8988T (cell line): ENCODE results near the gene CEP55.

ENCODE experiments used
- DNase-seq: peaks from one replicate; pipeline ENCODE4 v3.0.0; 2011

Gene CEP55

DNA sequence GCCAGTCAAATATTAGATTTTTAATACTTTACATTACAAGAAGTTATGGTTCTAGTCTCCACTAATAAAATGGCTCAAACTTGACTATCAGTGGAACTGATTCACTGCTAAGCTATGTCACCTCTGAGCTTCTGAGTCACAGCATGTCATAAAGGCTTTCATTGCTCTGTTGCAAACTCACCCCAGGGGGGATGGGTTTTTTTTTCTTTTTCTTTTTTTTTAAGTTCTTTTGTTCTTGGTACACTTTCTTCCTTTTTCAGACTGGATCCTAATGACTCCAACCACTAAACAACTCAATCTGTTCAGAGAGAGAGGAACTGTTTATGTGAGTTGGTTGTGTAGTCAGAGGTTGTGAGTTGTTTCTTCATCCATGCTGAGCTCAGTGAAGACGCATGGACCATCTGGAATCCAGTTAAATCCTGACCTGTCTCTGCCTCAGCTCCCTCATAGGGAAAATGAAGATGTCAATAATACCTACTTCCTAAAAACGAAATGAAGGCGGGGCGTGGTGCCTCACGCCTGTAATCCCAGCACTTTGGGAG, 25.2 kb upstream of the CEP55 start:
- peak; percentile 29 for DNase-seq

DNA sequence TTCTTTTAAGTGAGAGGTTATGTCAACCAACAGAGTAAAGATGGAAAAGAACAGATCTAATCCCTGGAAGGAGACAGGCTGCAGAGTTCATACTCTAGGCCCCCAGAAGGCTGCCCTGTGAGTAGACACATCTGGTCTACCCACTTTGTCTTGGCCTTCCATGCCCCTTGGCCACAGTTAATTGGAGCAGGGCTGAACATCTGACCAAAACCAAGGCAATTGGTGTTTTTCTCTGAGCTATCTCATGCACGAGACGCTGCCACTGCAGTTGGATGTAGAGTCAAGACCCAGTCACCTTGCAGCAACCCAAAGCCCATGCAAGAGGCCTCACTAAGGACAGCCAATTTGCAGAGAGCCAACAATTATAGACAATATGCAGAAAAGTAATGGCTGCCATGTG, 23.3 kb upstream of the CEP55 start:
- no peak for DNase-seq

DNA sequence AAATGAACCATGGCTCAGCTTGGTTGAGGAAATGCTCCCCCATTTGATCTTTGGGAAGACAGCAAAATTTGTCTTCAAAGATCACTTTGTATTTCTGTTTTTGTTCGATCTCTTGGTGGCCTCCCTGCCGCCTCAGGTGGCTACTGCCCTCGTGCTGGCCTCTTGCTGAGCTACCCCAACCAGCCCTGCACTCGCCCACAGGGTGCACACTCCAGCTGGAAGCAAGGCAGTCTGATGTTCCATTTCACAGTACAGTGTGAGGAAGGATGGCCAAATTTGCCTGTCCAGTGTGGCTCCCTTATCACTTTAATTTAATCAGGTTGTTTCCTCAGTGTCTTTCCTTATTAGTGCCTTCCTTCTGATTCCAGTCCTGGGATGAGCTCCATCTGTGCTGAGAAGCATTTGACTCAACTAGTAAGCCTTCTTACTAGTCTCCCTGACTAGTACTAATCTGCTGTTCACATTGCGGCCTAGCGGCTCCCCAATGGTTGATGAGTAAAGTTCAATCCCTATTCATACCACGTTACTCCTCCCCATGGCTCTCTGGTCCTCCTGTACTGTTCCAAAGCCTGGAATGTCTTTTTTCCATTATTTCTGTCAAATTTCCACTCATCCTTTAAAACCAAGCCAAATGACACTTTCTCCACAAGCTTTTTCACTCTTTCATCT, 22.5 kb upstream of the CEP55 start:
- no peak for DNase-seq

DNA sequence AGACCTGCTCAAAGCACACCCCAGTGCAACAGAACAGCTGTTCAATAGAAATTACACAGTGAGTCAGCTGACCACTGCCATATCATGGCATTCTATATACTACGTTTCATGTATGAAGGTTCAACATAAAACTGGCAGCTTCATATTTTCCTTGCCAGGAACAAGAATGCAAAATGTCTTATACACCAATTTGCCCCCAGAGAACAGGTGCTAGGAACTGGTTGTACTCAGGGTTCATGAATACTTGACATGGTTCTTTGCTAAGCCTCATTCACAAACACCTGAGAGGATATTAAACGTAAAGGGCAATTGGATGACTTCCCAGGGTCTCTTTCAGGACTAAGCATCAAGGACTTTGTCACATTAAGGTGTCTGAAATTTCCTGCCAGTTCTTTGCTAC, 21.2 kb upstream of the CEP55 start:
- DNase-seq, result no peak

DNA sequence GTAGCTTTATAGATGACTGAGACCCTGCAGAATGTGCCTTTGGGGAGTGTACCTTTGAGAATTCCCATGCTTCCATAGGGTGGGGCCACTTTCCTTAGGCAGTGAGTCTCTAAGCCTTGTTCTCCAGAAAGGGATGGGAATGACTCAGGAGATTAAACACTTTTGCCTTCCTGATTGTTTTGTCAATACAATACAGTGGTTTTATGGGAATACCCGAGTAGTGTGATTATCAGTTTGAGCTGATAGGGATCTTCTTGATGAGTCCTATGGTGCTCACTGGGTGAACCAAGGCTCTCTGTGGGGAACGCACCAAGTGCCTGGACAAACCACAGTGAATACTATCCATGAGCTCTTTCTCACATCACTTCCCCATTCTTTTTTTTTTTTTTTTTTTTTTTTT, 20.5 kb upstream of the CEP55 start:
- no peak for DNase-seq

GRCh38 chr10:93476756-93477155, 19.7 kb upstream of the CEP55 start:
- no peak for DNase-seq

DNA sequence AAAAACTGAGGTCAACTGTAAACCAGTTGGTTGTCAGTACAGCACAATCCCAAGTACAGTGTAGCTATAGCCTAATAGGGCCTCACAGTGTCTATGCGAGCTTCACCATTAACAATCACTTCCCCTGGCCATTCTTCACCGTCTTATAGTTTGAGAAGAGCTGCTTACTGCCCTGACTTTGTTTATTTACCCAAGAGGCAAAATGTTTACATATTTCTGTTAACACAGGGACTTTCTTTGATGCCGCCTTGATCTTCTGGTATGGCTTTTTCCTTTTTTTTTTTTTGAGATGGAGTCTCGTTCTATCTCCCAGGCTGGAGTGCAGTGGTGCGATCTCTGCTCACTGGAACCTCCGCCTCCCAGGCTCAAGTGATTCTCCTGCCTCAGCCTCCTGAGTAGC, 17.5 kb upstream of the CEP55 start:
- DNase-seq, result no peak

- DNase-seq, result no peak
These were observed 14.7 kb upstream of the CEP55 start for GRCh38 chr10:93481637-93482144.

GRCh38 chr10:93482145-93482834, 14.1 kb upstream of the CEP55 start, which contains the start of gene MYOF:
Gene MYOF, minus strand, starts transcription at chr10:93482334. Its CDS starts 140 bp downstream, at chr10:93482194.
- peak; percentile 25 for DNase-seq

GRCh38 chr10:93485690-93486089, 10.7 kb upstream of the CEP55 start:
- no peak for DNase-seq

DNA sequence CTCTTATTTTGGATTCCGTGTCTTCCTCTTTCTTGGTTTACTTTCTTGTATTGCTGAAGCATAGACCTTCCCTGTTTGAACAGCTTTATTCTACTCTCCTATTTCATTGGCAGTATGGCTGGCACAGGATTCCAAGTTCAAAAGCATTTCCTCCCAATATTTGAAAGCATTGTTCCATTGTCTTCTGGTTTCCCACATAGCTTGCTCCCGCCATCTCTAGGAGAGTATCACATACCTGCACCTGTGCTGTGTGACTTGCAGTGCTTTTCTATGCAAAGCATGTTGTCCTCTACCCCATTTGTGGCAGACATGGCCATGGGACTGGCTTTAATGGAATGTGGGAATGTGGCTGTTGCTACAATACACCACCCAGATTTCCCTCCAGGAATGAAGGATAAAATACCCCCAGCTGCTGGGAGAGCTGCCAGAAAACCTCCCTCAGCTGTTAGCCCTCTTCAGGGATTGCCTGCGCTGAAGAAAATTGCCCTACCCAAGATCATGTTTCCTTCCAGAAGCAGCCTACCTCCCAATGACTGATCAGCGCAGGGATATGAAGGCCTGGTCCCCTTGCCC, 7.4 kb upstream of the CEP55 start:
- DNase-seq, result no peak

DNA sequence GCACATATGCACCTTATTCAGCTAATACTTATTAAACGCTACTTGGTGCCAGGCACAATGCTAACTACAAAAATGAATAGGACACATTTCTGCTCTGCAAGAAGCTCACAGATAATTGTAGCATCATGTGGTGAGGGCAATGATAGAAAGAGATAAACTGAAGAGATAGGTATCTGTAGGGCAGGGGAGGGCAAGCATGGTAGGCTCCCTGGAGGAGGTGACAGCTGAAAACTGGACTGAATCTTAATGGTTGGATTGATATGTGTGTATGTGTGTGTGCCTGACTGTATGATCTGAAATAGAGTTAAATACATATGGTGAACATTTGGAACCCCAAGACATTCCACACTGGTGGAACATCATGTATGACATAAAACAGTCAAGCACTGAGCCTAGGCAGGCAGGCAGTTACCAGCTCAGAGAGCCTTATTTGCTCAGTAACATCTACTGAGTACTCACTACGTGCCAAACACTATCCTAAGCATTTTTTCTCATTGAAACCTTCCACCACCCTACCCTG, 4.8 kb upstream of the CEP55 start:
- no peak for DNase-seq

GRCh38 chr10:93493162-93493561, 3.2 kb upstream of the CEP55 start:
- DNase-seq, result no peak

- no peak for DNase-seq
These were observed 1.9 kb upstream of the CEP55 start for GRCh38 chr10:93494494-93494893.

GRCh38 chr10:93495654-93496321, 624 bp upstream of the CEP55 start:
- DNase-seq, result no peak

- no peak for DNase-seq
These were observed 1.8 kb downstream of the CEP55 start for GRCh38 chr10:93498166-93498565.

DNA sequence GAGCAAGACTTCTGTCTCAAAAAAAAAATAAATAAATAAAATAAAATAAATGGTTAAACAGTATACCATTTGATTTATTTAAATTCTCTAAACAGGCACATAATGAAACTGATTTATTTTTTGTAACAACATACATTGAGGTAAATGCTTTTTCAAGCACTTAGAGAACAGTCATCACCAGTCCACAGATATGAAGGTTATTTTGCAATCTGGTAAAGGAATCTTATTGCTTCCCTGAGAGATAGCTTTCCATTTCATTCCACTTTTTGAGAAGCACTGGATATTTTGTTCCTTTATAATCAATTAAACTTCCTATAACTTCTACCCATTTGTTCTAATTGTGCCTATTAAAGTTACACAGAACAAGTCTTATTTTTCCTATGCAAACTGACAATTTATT, 5.2 kb downstream of the CEP55 start:
- DNase-seq, result no peak

GRCh38 chr10:93503075-93503474, 6.7 kb downstream of the CEP55 start:
- no peak for DNase-seq

DNA sequence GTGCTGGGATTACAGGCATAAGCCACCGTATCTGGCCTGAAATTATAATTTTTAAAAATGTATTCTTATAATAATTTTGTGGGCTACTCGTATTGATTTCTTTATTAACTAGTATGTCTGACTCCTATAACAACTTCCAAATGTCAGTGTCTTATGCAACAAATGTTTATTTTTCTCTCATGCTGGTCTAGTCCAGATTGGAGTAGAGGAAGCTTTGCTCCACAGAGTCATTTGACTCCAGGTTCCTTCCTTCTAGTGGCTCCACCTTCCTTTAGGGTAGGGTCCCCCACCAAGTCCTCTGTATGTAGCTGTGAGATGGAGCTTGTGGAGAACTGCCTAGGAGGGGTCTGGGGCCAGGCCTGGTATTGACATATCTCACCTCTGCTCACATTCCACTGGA, 8.7 kb downstream of the CEP55 start:
- no peak for DNase-seq

- no peak for DNase-seq
These were observed 13.4 kb downstream of the CEP55 start for GRCh38 chr10:93509816-93510215.

GRCh38 chr10:93512565-93512964, 16.2 kb downstream of the CEP55 start:
- DNase-seq, result no peak

- no peak for DNase-seq
These were observed 16.7 kb downstream of the CEP55 start for GRCh38 chr10:93513091-93513490.

GRCh38 chr10:93514521-93514920, 18.1 kb downstream of the CEP55 start:
- no peak for DNase-seq
